ENCODE measurements around the gene TRMT61A.

DNA sequence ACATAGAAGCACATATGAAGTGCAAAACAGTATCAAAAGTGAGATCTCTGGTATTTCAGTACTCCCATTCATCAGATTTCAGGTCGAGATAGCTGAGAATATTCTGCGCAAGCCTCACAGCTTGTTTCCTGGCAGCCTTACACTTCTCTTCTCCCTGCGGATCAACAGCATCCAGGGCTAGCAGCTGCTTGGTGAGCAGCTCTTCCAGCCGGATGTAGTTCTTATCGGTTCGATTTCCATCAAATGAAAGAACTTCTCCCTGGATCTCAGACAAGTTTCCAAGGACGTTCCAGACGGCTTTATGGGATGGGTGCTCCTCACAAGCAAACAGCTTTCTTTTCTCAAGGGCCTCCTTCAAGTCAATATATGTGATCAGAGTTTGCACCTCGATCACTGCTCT is 30.8 kb downstream of the TRMT61A start:
- no peak for TF ChIP-seq POLR2A (IDR thresholded peaks at IDR 0.05)
- TF ChIP-seq, protein P1, sequence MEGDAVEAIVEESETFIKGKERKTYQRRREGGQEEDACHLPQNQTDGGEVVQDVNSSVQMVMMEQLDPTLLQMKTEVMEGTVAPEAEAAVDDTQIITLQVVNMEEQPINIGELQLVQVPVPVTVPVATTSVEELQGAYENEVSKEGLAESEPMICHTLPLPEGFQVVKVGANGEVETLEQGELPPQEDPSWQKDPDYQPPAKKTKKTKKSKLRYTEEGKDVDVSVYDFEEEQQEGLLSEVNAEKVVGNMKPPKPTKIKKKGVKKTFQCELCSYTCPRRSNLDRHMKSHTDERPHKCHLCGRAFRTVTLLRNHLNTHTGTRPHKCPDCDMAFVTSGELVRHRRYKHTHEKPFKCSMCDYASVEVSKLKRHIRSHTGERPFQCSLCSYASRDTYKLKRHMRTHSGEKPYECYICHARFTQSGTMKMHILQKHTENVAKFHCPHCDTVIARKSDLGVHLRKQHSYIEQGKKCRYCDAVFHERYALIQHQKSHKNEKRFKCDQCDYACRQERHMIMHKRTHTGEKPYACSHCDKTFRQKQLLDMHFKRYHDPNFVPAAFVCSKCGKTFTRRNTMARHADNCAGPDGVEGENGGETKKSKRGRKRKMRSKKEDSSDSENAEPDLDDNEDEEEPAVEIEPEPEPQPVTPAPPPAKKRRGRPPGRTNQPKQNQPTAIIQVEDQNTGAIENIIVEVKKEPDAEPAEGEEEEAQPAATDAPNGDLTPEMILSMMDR (IDR thresholded peaks at IDR 0.05): no peak
